HCT116 (cell line): ENCODE results near the gene KLF2. TPM values are rescaled to one million over a fixed set of nuclear protein-coding genes. Genes with fewer than 3 reads are reported as not detected.

Experiments used
- ATAC-seq: fragments of 200-7000 bp; cut with Tn5 transposase; 2 replicates; pipeline ENCODE4 v1.9.1; 2020; ENCODE audit warnings: mild to moderate bottlenecking, moderate library complexity
- BruUV-seq: library from RNA; stranded (reverse); fragments of 400-500 nt; replicated peaks from 2 replicates; lab custom pipeline; 2021; lab: Mats Ljungman, UMichigan
- CTCF ChIA-PET: fragments of 300-600 bp; sonication (Branson Sonifier 250); formaldehyde crosslinking; loops from one replicate; lab custom pipeline; 2021; ENCODE audit warnings: antibody characterized with exemption; lab: Charles Lee
- POLR2A ChIA-PET: fragments of 300-600, 350-600 bp; sonication (Branson Sonifier 250); formaldehyde crosslinking; loops from one replicate; lab custom pipeline; 2021; ENCODE audit warnings: antibody characterized with exemption; lab: Charles Lee
- RAD21 ChIA-PET, 2 experiments: fragments of 300-600 bp; sonication (Branson Sonifier 250); formaldehyde crosslinking; loops; one replicate each; lab custom pipeline; 2023; ENCODE audit warnings: low total read pairs in 2 of 2; ENCODE audit not compliant: uncharacterized antibody in 2 of 2, unreplicated experiment in 2 of 2, low non-redundant PET in 1 of 2; lab: Charles Lee
- DNase-seq: peaks from one replicate; pipeline ENCODE4 v3.0.0-alpha.2; 2010; ENCODE audit warnings: low read depth, low spot score
- H2AFZ ChIP-seq: fragments of 200-600 bp; shearing (Covaris generic), sonication (generic); 2 replicates; pipeline ENCODE4 v1.6.1; 2017; ENCODE audit warnings: low read depth, mixed run types, mixed read lengths, antibody characterized with exemption, low read length; ENCODE audit not compliant: poor library complexity, severe bottlenecking
- H3K27ac ChIP-seq: 2 replicates; pipeline ENCODE4 v1.5.1; 2012; ENCODE audit warnings: low read depth, low read length
- H3K27me3 ChIP-seq: fragments of 200-600 bp; sonication (generic); 2 replicates; pipeline ENCODE4 v1.6.1; 2016; ENCODE audit warnings: mixed run types, low read length, mixed read lengths; ENCODE audit not compliant: insufficient read depth
- H3K36me3 ChIP-seq, 2 experiments: fragments of 200-500 bp in 1 of 2; fragments of 200-600 bp in 1 of 2; sonication (Bioruptor generic) in 1 of 2; sonication (generic) in 1 of 2; 2 replicates each; pipeline versions ENCODE4 v1.5.1 to v1.6.1; 2014 to 2016; ENCODE audit warnings: low read length in 2 of 2, inconsistent platforms in 1 of 2, mixed read lengths in 1 of 2, mixed run types in 1 of 2; ENCODE audit not compliant: insufficient read depth in 2 of 2, control insufficient read depth in 1 of 2
- H3K4me1 ChIP-seq, 2 experiments: fragments of 200-600 bp in 1 of 2; sonication (generic) in 1 of 2; 2 replicates each; pipeline versions ENCODE4 v1.5.1 to v1.6.1; 2012 to 2017; ENCODE audit warnings: low read length in 2 of 2, inconsistent platforms in 1 of 2, mild to moderate bottlenecking in 1 of 2, mixed read lengths in 1 of 2, mixed run types in 1 of 2, moderate library complexity in 1 of 2; ENCODE audit not compliant: insufficient read depth in 2 of 2, control insufficient read depth in 1 of 2
- H3K4me2 ChIP-seq: fragments of 200-600 bp; sonication (generic); 2 replicates; pipeline ENCODE4 v1.6.1; 2017; ENCODE audit warnings: mixed run types, low read length, mixed read lengths
- H3K4me3 ChIP-seq, 2 experiments: fragments of 200-600 bp in 1 of 2; sonication (generic) in 1 of 2; replicated peaks in 1 of 2; 2 replicates each; pipeline ENCODE4 v1.5.1; 2011 to 2016; ENCODE audit warnings: low read length in 2 of 2, control low read depth in 1 of 2, low read depth in 1 of 2, mild to moderate bottlenecking in 1 of 2, mixed read lengths in 1 of 2, mixed run types in 1 of 2
- H3K79me2 ChIP-seq: fragments of 200-600 bp; sonication (generic); 2 replicates; pipeline ENCODE4 v1.6.1; 2017; ENCODE audit warnings: mild to moderate bottlenecking, mixed run types, low read length, moderate library complexity, mixed read lengths; ENCODE audit not compliant: insufficient read depth
- H3K9ac ChIP-seq: fragments of 200-600 bp; sonication (generic); 2 replicates; pipeline ENCODE4 v1.6.1; 2016; ENCODE audit warnings: low read length, mixed read lengths
- H3K9me2 ChIP-seq: fragments of 200-600 bp; sonication (generic), shearing (Covaris generic); 2 replicates; pipeline ENCODE4 v1.6.1; 2017; ENCODE audit warnings: mixed run types, mild to moderate bottlenecking, moderate library complexity; ENCODE audit not compliant: insufficient read depth
- H3K9me3 ChIP-seq, 2 experiments: fragments of 200-500 bp in 1 of 2; fragments of 200-600 bp in 1 of 2; sonication (Bioruptor generic) in 1 of 2; sonication (generic) in 1 of 2; 2 replicates each; pipeline ENCODE4 v1.6.1; 2014 to 2017; ENCODE audit warnings: low read length in 2 of 2, mixed read lengths in 2 of 2, inconsistent platforms in 1 of 2, low read depth in 1 of 2, mild to moderate bottlenecking in 1 of 2, mixed run types in 1 of 2, moderate library complexity in 1 of 2; ENCODE audit not compliant: control insufficient read depth in 1 of 2, insufficient read depth in 1 of 2
- H4K20me1 ChIP-seq: fragments of 200-600 bp; sonication (generic), shearing (Covaris generic); 2 replicates; pipeline ENCODE4 v1.6.1; 2017; ENCODE audit warnings: mixed run types, mild to moderate bottlenecking, moderate library complexity; ENCODE audit not compliant: insufficient read depth
- CBX3 ChIP-seq: IDR thresholded peaks from 2 replicates; pipeline ENCODE4 v1.6.1; 2012; ENCODE audit warnings: low read depth
- CEBPB ChIP-seq: IDR thresholded peaks from 2 replicates; pipeline ENCODE4 v1.6.1; 2012; ENCODE audit warnings: low read depth
- EGR1 ChIP-seq: IDR thresholded peaks from 2 replicates; pipeline ENCODE4 v1.6.1; 2012; ENCODE audit warnings: low read depth
- EZH2phosphoT487 ChIP-seq: fragments of 200-600 bp; IDR thresholded peaks from 2 replicates; pipeline ENCODE4 v1.6.1; 2018; ENCODE audit warnings: antibody characterized with exemption, borderline replicate concordance
- JUND ChIP-seq: IDR thresholded peaks from 2 replicates; pipeline ENCODE4 v1.6.1; 2012
- MAX ChIP-seq: IDR thresholded peaks from 2 replicates; pipeline ENCODE4 v1.6.1; 2012
- POLR2A ChIP-seq: IDR thresholded peaks from 2 replicates; pipeline ENCODE4 v1.7.0; 2011; ENCODE audit warnings: borderline replicate concordance; ENCODE audit not compliant: insufficient read depth, insufficient read length; ENCODE audit errors: extremely low read depth
- POLR2AphosphoS5 ChIP-seq: IDR thresholded peaks from 2 replicates; pipeline ENCODE4 v1.6.1; 2011; ENCODE audit warnings: mild to moderate bottlenecking, low read depth, low read length, moderate library complexity
- RAD21 ChIP-seq: IDR thresholded peaks from 2 replicates; pipeline ENCODE4 v1.6.1; 2012; ENCODE audit warnings: low read depth, mild to moderate bottlenecking
- REST ChIP-seq: IDR thresholded peaks from 2 replicates; pipeline ENCODE4 v1.6.1; 2012; ENCODE audit warnings: low read depth
- SP1 ChIP-seq: IDR thresholded peaks from 2 replicates; pipeline ENCODE4 v1.6.1; 2012; ENCODE audit warnings: low read depth
- ZBTB33 ChIP-seq: IDR thresholded peaks from 2 replicates; pipeline ENCODE4 v1.6.1; 2011; ENCODE audit warnings: mild to moderate bottlenecking, low read length, moderate library complexity; ENCODE audit not compliant: insufficient replicate concordance; ENCODE audit errors: extremely low read depth
- intact Hi-C: fragments of 100-400 bp; cut with micrococcal nuclease; formaldehyde crosslinking; loops from 2 replicates; pipeline ENCODE4 v1.10.0; 2022
- total RNA-seq: library from RNA; stranded (reverse); gene quantifications from one replicate; pipeline ENCODE4 v1.2.1, GENCODE V29; 2021; ENCODE audit not compliant: unreplicated experiment

KLF2 gene
- total RNA-seq, 1 experiment from 2014 or later, result 39.4 TPM

GRCh38 chr19:16306728-16307402 lies 17.8 kb upstream of the KLF2 start:
- intact Hi-C loops, result no loop called here
- no peaks in the 10 kb centered on the region for H3K79me2 ChIP-seq
- DNase-seq (no peak), ATAC-seq (no peak)
- H3K4me1 ChIP-seq, result peaks cover 6 to 8% of the 10 kb centered on the region in 2 experiments
- H3K27me3 ChIP-seq, result no peaks in the 10 kb centered on the region
- ChIA-PET POLR2A (no interaction called here), CTCF (no interaction called here), RAD21 (no interaction called here)
- no peak overlapping the region for H3K9ac ChIP-seq
- no peak overlapping the region for H3K27ac ChIP-seq
- no TSS peak for BruUV-seq
- TF ChIP-seq CBX3, result no peak
- no peak for TF ChIP-seq MAX
- no peak for TF ChIP-seq CEBPB
- H3K4me3 ChIP-seq, result no peak overlapping the region
- H3K9me2 ChIP-seq, result no peaks in the 10 kb centered on the region
- H2AFZ ChIP-seq, result no peak overlapping the region
- no peak overlapping the region for H3K4me2 ChIP-seq
- no peaks in the 10 kb centered on the region for H3K9me3 ChIP-seq
- no peaks in the 10 kb centered on the region for H4K20me1 ChIP-seq
- no peaks in the 10 kb centered on the region for H3K36me3 ChIP-seq

- ChIA-PET POLR2A (no interaction called here), RAD21 (no interaction called here), CTCF (no interaction called here)
- intact Hi-C loops, result no loop called here
- Histone ChIP-seq H3K4me2 (no peak overlapping the region), H3K36me3 (no peaks in the 10 kb centered on the region), H3K4me3 (no peak overlapping the region), H2AFZ (no peak overlapping the region), H3K9me3 (no peaks in the 10 kb centered on the region), H3K27me3 (no peaks in the 10 kb centered on the region), H3K9me2 (no peaks in the 10 kb centered on the region), H3K27ac (no peak overlapping the region), H3K79me2 (no peaks in the 10 kb centered on the region), H3K4me1 (peaks cover 0 to 1% of the 10 kb centered on the region in 2 experiments; a peak in 1 of 4 replicates), H4K20me1 (no peaks in the 10 kb centered on the region), H3K9ac (no peak overlapping the region)
- TF ChIP-seq EZH2phosphoT487, result no peak
- no peak for TF ChIP-seq POLR2A
- no peak for TF ChIP-seq SP1
- TF ChIP-seq POLR2AphosphoS5, result no peak
- no peak for TF ChIP-seq ZBTB33
- no peak for TF ChIP-seq MAX
- no peak for TF ChIP-seq RAD21
- no peak for TF ChIP-seq REST
- no peak for TF ChIP-seq JUND
- TF ChIP-seq EGR1, result no peak
- no peak for ATAC-seq
- no TSS peak for BruUV-seq
- DNase-seq, result no peak
These were observed 16.5 kb upstream of the KLF2 start for GRCh38 chr19:16308081-16308480.
